Transverse colon (tissue), 4 donors: ENCODE results near the gene FMO1. TPM values are rescaled to one million over a fixed set of nuclear protein-coding genes. Genes with fewer than 3 reads are reported as not detected.
"Not testable (repeated sequence)": the region's sequence is repeated elsewhere in the genome, so short reads cannot be mapped to it uniquely, and the experiment has no call there.

ENCODE experiments used
- DNase-seq: peaks from one replicate; pipeline ENCODE4 v3.0.0-alpha.2; 2019
- H3K27ac ChIP-seq, 4 donors: fragments of 200-600 bp; sonication (generic); 2 replicates each; pipeline ENCODE4 v1.5.1; 2016 to 2018; ENCODE audit warnings: inconsistent platforms in 4 of 4
- H3K27me3 ChIP-seq: fragments of 200-600 bp; sonication (generic); 2 replicates; pipeline ENCODE4 v1.5.1; 2017; ENCODE audit warnings: inconsistent platforms
- H3K36me3 ChIP-seq, 4 donors: fragments of 200-600 bp; sonication (generic); 2 replicates each; pipeline ENCODE4 v1.5.1; 2017 to 2019; ENCODE audit warnings: inconsistent platforms in 4 of 4
- H3K4me1 ChIP-seq, 4 donors: fragments of 200-600 bp; sonication (generic); 2 replicates each; pipeline ENCODE4 v1.5.1; 2017 to 2020; ENCODE audit warnings: inconsistent platforms in 4 of 4
- H3K4me3 ChIP-seq, 4 donors: fragments of 200-600 bp; sonication (generic); 1 replicate in 1 of 4; 2 replicates in 3 of 4; pipeline versions ENCODE4 v1.5.1 to v1.6.1; 2017 to 2019; ENCODE audit warnings: inconsistent platforms in 4 of 4
- H3K9me3 ChIP-seq, 2 donors: fragments of 200-600 bp; sonication (generic); 2 replicates each; pipeline ENCODE4 v1.5.1; 2017 to 2019; ENCODE audit warnings: inconsistent platforms in 2 of 2
- CTCF ChIP-seq, 5 experiments: fragments of 200-600 bp in 3 of 5; fragments of 450-650 bp in 2 of 5; sonication (generic) in 3 of 5; IDR thresholded peaks; 1 replicate in 2 of 5; 2 replicates in 3 of 5; pipeline ENCODE4 v1.5.1; 2016 to 2017; ENCODE audit warnings: antibody characterized with exemption in 5 of 5, inconsistent platforms in 3 of 5, mild to moderate bottlenecking in 2 of 5, moderate library complexity in 1 of 5
- EP300 ChIP-seq: sonication (generic); formaldehyde crosslinking; IDR thresholded peaks from one replicate; pipeline ENCODE4 v1.6.1; 2017; ENCODE audit warnings: antibody characterized with exemption, low read depth
- POLR2A ChIP-seq: fragments of 450-650 bp; IDR thresholded peaks from one replicate; pipeline ENCODE4 v1.6.1; 2016; ENCODE audit warnings: antibody characterized with exemption, mild to moderate bottlenecking, moderate library complexity
- POLR2AphosphoS5 ChIP-seq, 3 donors: sonication (generic); formaldehyde crosslinking; IDR thresholded peaks; one replicate each; pipeline ENCODE4 v1.6.1; 2016; ENCODE audit warnings: antibody characterized with exemption in 3 of 3
- WGBS, 2 donors: methylation state at CpG; one replicate each; pipeline ENCODE4 v1.1.5; 2018; ENCODE audit warnings: low coverage in 1 of 2; 5-methylcytosine and 5-hydroxymethylcytosine counted together
- in situ Hi-C, 4 donors: fragments of 200-750 bp; cut with MboI; loops; one replicate each; pipeline versions ENCODE4 v1.15.0 to v1.15.1; 2017; ENCODE audit warnings: low sequenced_read_pairs in 3 of 4, low pct_ligation_motif_present in 1 of 4, low pct_unique_long_range_greater_than_20kb in 1 of 4
- intact Hi-C: fragments of 100-400 bp; cut with DNase I; formaldehyde crosslinking; loops from one replicate; pipeline ENCODE4 v1.15.1; 2023; ENCODE audit warnings: low total_unique reads
- total RNA-seq, 4 donors: library from RNA; depleted of rRNA; stranded (reverse); fragments of >200 nt; gene quantifications; one replicate each; pipeline ENCODE4 v1.1.0, GENCODE V29; 2016

The FMO1 gene
- total RNA-seq, 4 donors from 2014 or later = not detected

GRCh38 chr1:171280599-171280998, 32.3 kb downstream of the FMO1 start:
- Histone ChIP-seq H3K4me3 (no peak overlapping the region), H3K4me1 (no peaks in the 10 kb centered on the region), H3K36me3 (no peaks in the 10 kb centered on the region), H3K27ac (no peak overlapping the region), H3K27me3 (no peaks in the 10 kb centered on the region), H3K9me3 (no peaks in the 10 kb centered on the region)
- DNase-seq = no peak
- WGBS, 2 donors = 80 to 84% methylated on average over 3 to 7 of the region's 7 CpGs
- intact Hi-C loops = no loop called here
- in situ Hi-C loops = no loop called here
- TF ChIP-seq POLR2A (no peak), EP300 (no peak), POLR2AphosphoS5 (IDR thresholded peaks at IDR 0.05) (no peak), CTCF (IDR thresholded peaks at IDR 0.05) (no peak)

- no peaks in the 10 kb centered on the region for H3K4me1 ChIP-seq
- TF ChIP-seq EP300 (no peak), POLR2A (no peak), POLR2AphosphoS5 (IDR thresholded peaks at IDR 0.05) (no peak), CTCF (IDR thresholded peaks at IDR 0.05) (no peak)
- H3K4me3 ChIP-seq = no peak overlapping the region
- no peaks in the 10 kb centered on the region for H3K36me3 ChIP-seq
- H3K9me3 ChIP-seq = no peaks in the 10 kb centered on the region
- H3K27ac ChIP-seq = no peak overlapping the region
- H3K27me3 ChIP-seq = no peaks in the 10 kb centered on the region
- 35 to 60% methylated on average over 2 to 4 of the region's 4 CpGs for WGBS, 2 donors
- intact Hi-C loops (no loop called here), in situ Hi-C loops (no loop called here)
- no peak for DNase-seq
These were observed 37.9 kb downstream of the FMO1 start for GRCh38 chr1:171286032-171286705.

GRCh38 chr1:171290621-171291020, 42.3 kb downstream of the FMO1 start:
- Histone ChIP-seq H3K27ac (no peak overlapping the region), H3K4me1 (no peaks in the 10 kb centered on the region), H3K9me3 (no peaks in the 10 kb centered on the region), H3K36me3 (no peaks in the 10 kb centered on the region), H3K4me3 (no peak overlapping the region), H3K27me3 (no peaks in the 10 kb centered on the region)
- no peak for DNase-seq
- intact Hi-C loops = no loop called here
- in situ Hi-C loops = no loop called here
- 33% methylated on average over 2 of the region's 2 CpGs; no CpG with 5 or more reads in 1 of the 2 donors for WGBS, 2 donors
- TF ChIP-seq POLR2AphosphoS5 (IDR thresholded peaks at IDR 0.05) = no peak
- TF ChIP-seq EP300 = no peak
- no peak for TF ChIP-seq POLR2A
- TF ChIP-seq CTCF (IDR thresholded peaks at IDR 0.05) = no peak

GRCh38 chr1:171292799-171293198, 44.5 kb downstream of the FMO1 start:
- in situ Hi-C loops (no loop called here), intact Hi-C loops (no loop called here)
- Histone ChIP-seq H3K4me3 (no peak overlapping the region), H3K27ac (no peak overlapping the region), H3K4me1 (no peaks in the 10 kb centered on the region), H3K36me3 (no peaks in the 10 kb centered on the region), H3K9me3 (no peaks in the 10 kb centered on the region), H3K27me3 (no peaks in the 10 kb centered on the region)
- TF ChIP-seq POLR2AphosphoS5 (IDR thresholded peaks at IDR 0.05) = no peak
- TF ChIP-seq EP300 = no peak
- no peak for TF ChIP-seq POLR2A
- TF ChIP-seq CTCF (IDR thresholded peaks at IDR 0.05) = no peak
- 59 to 100% methylated on average over 1 of the region's 1 CpG for WGBS, 2 donors
- DNase-seq = no peak

GRCh38 chr1:171295383-171295782, 47.1 kb downstream of the FMO1 start:
- H3K27me3 ChIP-seq, intact Hi-C loops, H3K4me3 ChIP-seq, H3K27ac ChIP-seq, H3K4me1 ChIP-seq, DNase-seq, H3K36me3 ChIP-seq, in situ Hi-C loops, H3K9me3 ChIP-seq: not testable (repeated sequence)
- 74 to 76% methylated on average over 6 to 7 of the region's 7 CpGs for WGBS, 2 donors
